Neural cell (in vitro differentiated cells): Measurements from ENCODE around the gene CLSTN1. TPM values are rescaled to one million over a fixed set of nuclear protein-coding genes. Genes with fewer than 3 reads are reported as not detected.

Source experiments
- H2AFZ ChIP-seq: fragments of 200-600, 300-800 bp; sonication (generic), shearing (Covaris generic); 2 replicates; pipeline ENCODE4 v1.6.0; 2014; ENCODE audit warnings: low read depth, mild to moderate bottlenecking, antibody characterized with exemption, low read length, moderate library complexity
- H3F3A ChIP-seq: fragments of 200-600 bp; shearing (Covaris generic); 2 replicates; pipeline ENCODE4 v1.6.1; 2016; ENCODE audit warnings: mild to moderate bottlenecking, moderate library complexity, mixed read lengths, antibody characterized with exemption, low read length; ENCODE audit not compliant: insufficient read depth, poor library complexity, severe bottlenecking
- H3K27ac ChIP-seq: fragments of 200-600, 300-800 bp; sonication (generic), shearing (Covaris generic); 2 replicates; pipeline ENCODE4 v1.5.1; 2014; ENCODE audit warnings: mild to moderate bottlenecking, low read length, moderate library complexity
- H3K27me3 ChIP-seq: fragments of 300-800, 200-600 bp; sonication (generic), shearing (Covaris generic); 2 replicates; pipeline ENCODE4 v1.6.0; 2014; ENCODE audit warnings: mild to moderate bottlenecking, low read depth, low read length, moderate library complexity; ENCODE audit not compliant: insufficient read depth
- H3K36me3 ChIP-seq: fragments of 300-800, 200-600 bp; sonication (generic), shearing (Covaris generic); 2 replicates; pipeline ENCODE4 v1.5.1; 2014; ENCODE audit warnings: mild to moderate bottlenecking, antibody characterized with exemption, low read length, moderate library complexity; ENCODE audit not compliant: insufficient read depth
- H3K4me2 ChIP-seq: fragments of 300-800, 200-600 bp; sonication (generic), shearing (Covaris generic); 2 replicates; pipeline ENCODE4 v1.6.0; 2014; ENCODE audit warnings: mild to moderate bottlenecking, low read length
- H3K4me3 ChIP-seq: fragments of 300-800, 200-600 bp; sonication (generic), shearing (Covaris generic); 2 replicates; pipeline ENCODE4 v1.5.1; 2014; ENCODE audit warnings: mild to moderate bottlenecking, low read length, moderate library complexity
- H3K79me2 ChIP-seq: fragments of 200-600 bp; shearing (Covaris generic); replicated peaks from 2 replicates; pipeline ENCODE4 v1.6.0; 2014; ENCODE audit warnings: mild to moderate bottlenecking, low read length, moderate library complexity; ENCODE audit not compliant: insufficient read depth
- H3K9ac ChIP-seq: fragments of 300-800, 200-600 bp; sonication (generic), shearing (Covaris generic); 2 replicates; pipeline ENCODE4 v1.6.1; 2016; ENCODE audit warnings: mild to moderate bottlenecking, low read length, mixed read lengths
- H3K9me2 ChIP-seq: fragments of 200-600 bp; shearing (Covaris generic); 2 replicates; pipeline ENCODE4 v1.6.1; 2016; ENCODE audit warnings: mild to moderate bottlenecking, low read length, mixed read lengths; ENCODE audit not compliant: insufficient read depth
- H3K9me3 ChIP-seq: fragments of 200-600, 300-800 bp; sonication (generic), shearing (Covaris generic); 2 replicates; pipeline ENCODE4 v1.6.1; 2016; ENCODE audit warnings: mild to moderate bottlenecking, mixed run types, low read length, moderate library complexity, mixed read lengths
- H4K20me1 ChIP-seq: fragments of 200-600 bp; shearing (Covaris generic); 2 replicates; pipeline ENCODE4 v1.6.1; 2016; ENCODE audit warnings: mild to moderate bottlenecking, mixed run types; ENCODE audit not compliant: insufficient read depth
- EP300 ChIP-seq: fragments of 450-650 bp; conservative IDR thresholded peaks from 2 replicates; pipeline ENCODE4 v1.6.1; 2014; ENCODE audit warnings: antibody characterized with exemption, mild to moderate bottlenecking, moderate library complexity; ENCODE audit not compliant: poor library complexity, severe bottlenecking
- EZH2 ChIP-seq: fragments of 200-600, 300-800 bp; shearing (Covaris generic), sonication (generic); IDR thresholded peaks from 2 replicates; pipeline ENCODE4 v1.6.1; 2014; ENCODE audit warnings: antibody characterized with exemption, low read length, borderline replicate concordance, mild to moderate bottlenecking; ENCODE audit not compliant: insufficient read depth, poor library complexity, severe bottlenecking
- MXI1 ChIP-seq: fragments of 450-650 bp; conservative IDR thresholded peaks from 2 replicates; pipeline ENCODE4 v1.6.1; 2014; ENCODE audit warnings: antibody characterized with exemption, mild to moderate bottlenecking; ENCODE audit not compliant: poor library complexity, severe bottlenecking
- POLR2AphosphoS5 ChIP-seq: IDR thresholded peaks from 2 replicates; pipeline ENCODE4 v1.6.1; 2012
- RAD21 ChIP-seq: fragments of 450-650 bp; conservative IDR thresholded peaks from 2 replicates; pipeline ENCODE4 v1.6.1; 2014; ENCODE audit warnings: antibody characterized with exemption, mild to moderate bottlenecking, moderate library complexity
- SMC3 ChIP-seq: fragments of 450-650 bp; conservative IDR thresholded peaks from 2 replicates; pipeline ENCODE4 v1.6.1; 2014; ENCODE audit warnings: antibody characterized with exemption, mild to moderate bottlenecking, moderate library complexity; ENCODE audit not compliant: poor library complexity
- TAF1 ChIP-seq: IDR thresholded peaks from 2 replicates; pipeline ENCODE4 v1.6.1; 2012; ENCODE audit warnings: low read depth
- polyA plus RNA-seq: library from polyadenylated mRNA; depleted of rRNA; stranded (reverse); fragments of >200 nt; gene quantifications from 2 replicates; pipeline ENCODE4 v1.2.3, GENCODE V29; 2014
- TF ChIP-seq, protein P1 (sequence below): IDR thresholded peaks from 2 replicates; pipeline ENCODE4 v1.6.1; 2012; ENCODE audit warnings: borderline replicate concordance
- TF ChIP-seq, protein P2 (sequence below): fragments of 450-650 bp; IDR thresholded peaks from 2 replicates; pipeline ENCODE4 v1.5.1; 2014; ENCODE audit warnings: antibody characterized with exemption, mild to moderate bottlenecking, moderate library complexity; ENCODE audit not compliant: poor library complexity, severe bottlenecking

Gene CLSTN1
- polyA plus RNA-seq, 1 donor from 2014 or later, result 77.2 TPM

DNA sequence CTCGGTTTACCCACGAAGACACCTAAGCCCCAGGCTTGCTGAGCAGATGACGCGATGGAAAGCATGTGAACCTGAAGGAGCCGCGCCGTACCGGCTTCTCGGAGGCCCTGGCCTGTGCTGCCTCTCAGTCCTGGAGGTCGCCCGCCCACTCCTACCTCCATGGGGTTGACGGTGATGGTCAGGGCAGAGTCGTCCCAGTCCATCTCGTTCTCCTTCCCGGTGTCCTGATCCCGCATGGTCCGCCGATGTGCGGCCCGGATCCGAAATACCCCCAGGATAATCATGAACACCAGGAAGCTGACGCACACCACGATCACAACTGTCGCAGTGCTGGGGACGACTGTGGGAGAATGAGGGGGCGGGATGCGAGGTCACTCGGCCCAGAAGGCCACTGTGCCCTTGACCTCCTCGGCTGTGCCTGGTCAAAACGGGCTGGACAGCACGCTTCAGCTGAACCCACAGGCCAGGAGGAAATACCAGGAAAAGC lies 92.7 kb downstream of the CLSTN1 start:
- Histone ChIP-seq H3K4me3 (no peak overlapping the region), H3K27ac (no peak overlapping the region), H3K79me2 (no peaks in the 10 kb centered on the region), H2AFZ (no peak overlapping the region), H3K9me3 (no peaks in the 10 kb centered on the region), H3K27me3 (no peaks in the 10 kb centered on the region), H3K9ac (no peak overlapping the region), H4K20me1 (no peaks in the 10 kb centered on the region), H3K36me3 (no peaks in the 10 kb centered on the region), H3K9me2 (no peaks in the 10 kb centered on the region), H3K4me2 (no peak overlapping the region), H3F3A (no peaks in the 10 kb centered on the region)
- TF ChIP-seq POLR2AphosphoS5 (no peak), RAD21 (no peak), EP300 (no peak), EZH2 (no peak), TAF1 (no peak), SMC3 (no peak), MXI1 (no peak)
- TF ChIP-seq, protein P1, sequence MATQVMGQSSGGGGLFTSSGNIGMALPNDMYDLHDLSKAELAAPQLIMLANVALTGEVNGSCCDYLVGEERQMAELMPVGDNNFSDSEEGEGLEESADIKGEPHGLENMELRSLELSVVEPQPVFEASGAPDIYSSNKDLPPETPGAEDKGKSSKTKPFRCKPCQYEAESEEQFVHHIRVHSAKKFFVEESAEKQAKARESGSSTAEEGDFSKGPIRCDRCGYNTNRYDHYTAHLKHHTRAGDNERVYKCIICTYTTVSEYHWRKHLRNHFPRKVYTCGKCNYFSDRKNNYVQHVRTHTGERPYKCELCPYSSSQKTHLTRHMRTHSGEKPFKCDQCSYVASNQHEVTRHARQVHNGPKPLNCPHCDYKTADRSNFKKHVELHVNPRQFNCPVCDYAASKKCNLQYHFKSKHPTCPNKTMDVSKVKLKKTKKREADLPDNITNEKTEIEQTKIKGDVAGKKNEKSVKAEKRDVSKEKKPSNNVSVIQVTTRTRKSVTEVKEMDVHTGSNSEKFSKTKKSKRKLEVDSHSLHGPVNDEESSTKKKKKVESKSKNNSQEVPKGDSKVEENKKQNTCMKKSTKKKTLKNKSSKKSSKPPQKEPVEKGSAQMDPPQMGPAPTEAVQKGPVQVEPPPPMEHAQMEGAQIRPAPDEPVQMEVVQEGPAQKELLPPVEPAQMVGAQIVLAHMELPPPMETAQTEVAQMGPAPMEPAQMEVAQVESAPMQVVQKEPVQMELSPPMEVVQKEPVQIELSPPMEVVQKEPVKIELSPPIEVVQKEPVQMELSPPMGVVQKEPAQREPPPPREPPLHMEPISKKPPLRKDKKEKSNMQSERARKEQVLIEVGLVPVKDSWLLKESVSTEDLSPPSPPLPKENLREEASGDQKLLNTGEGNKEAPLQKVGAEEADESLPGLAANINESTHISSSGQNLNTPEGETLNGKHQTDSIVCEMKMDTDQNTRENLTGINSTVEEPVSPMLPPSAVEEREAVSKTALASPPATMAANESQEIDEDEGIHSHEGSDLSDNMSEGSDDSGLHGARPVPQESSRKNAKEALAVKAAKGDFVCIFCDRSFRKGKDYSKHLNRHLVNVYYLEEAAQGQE, result no peak
- TF ChIP-seq, protein P2, sequence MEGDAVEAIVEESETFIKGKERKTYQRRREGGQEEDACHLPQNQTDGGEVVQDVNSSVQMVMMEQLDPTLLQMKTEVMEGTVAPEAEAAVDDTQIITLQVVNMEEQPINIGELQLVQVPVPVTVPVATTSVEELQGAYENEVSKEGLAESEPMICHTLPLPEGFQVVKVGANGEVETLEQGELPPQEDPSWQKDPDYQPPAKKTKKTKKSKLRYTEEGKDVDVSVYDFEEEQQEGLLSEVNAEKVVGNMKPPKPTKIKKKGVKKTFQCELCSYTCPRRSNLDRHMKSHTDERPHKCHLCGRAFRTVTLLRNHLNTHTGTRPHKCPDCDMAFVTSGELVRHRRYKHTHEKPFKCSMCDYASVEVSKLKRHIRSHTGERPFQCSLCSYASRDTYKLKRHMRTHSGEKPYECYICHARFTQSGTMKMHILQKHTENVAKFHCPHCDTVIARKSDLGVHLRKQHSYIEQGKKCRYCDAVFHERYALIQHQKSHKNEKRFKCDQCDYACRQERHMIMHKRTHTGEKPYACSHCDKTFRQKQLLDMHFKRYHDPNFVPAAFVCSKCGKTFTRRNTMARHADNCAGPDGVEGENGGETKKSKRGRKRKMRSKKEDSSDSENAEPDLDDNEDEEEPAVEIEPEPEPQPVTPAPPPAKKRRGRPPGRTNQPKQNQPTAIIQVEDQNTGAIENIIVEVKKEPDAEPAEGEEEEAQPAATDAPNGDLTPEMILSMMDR, result no peak

DNA sequence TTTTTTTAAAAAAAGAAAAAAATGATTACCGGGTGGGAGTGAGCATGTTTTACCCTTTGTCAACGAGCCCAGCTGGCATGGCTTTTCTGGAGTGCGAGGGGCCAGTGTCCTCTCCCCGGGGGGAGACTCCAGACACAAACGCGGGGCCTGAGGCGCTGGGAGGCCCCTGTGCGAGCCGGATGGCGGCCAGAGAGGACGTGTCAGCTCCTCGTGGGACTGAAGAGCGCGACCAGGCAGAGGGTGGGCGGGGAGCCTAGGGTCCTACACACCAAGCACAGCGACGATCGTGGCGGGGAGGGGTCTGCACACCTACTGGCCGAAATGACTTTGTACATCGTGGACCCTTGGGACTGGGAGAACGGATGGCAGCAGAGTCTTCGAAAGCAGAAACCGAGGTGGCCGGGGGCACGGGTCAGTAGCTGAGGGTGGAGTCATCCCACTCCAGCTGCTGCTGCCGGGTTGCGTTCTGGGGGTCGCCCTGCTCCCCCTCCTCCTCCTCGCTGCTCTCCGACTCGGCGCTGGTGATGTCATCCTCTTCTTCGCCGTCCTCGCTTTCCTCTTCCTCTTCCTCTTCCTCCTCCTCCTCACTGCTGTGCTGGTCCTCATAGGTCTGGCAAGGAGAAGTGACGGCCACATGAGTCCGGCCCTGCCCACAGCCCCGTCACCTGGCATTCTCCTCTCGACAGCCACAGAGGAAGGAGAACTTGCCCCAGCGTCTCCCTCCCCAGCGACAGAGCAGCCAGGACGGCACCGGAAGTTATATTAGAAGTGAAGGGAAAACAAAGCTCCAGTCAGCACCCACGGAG lies 93.5 kb downstream of the CLSTN1 start:
- no peak overlapping the region for H2AFZ ChIP-seq
- no peaks in the 10 kb centered on the region for H3K27me3 ChIP-seq
- H3K4me2 ChIP-seq, result no peak overlapping the region
- H4K20me1 ChIP-seq, result no peaks in the 10 kb centered on the region
- H3K36me3 ChIP-seq, result no peaks in the 10 kb centered on the region
- no peak overlapping the region for H3K9ac ChIP-seq
- TF ChIP-seq, protein P2, result no peak
- TF ChIP-seq EZH2, result no peak
- TF ChIP-seq RAD21, result no peak
- TF ChIP-seq POLR2AphosphoS5, result no peak
- TF ChIP-seq EP300, result no peak
- TF ChIP-seq TAF1, result no peak
- no peak for TF ChIP-seq MXI1
- TF ChIP-seq, protein P1, result no peak
- no peak for TF ChIP-seq SMC3
- H3K9me2 ChIP-seq, result no peaks in the 10 kb centered on the region
- no peaks in the 10 kb centered on the region for H3K9me3 ChIP-seq
- H3K4me3 ChIP-seq, result no peak overlapping the region
- no peak overlapping the region for H3K27ac ChIP-seq
- no peaks in the 10 kb centered on the region for H3K79me2 ChIP-seq
- H3F3A ChIP-seq, result no peaks in the 10 kb centered on the region
